Fibroblast of the aortic adventitia (primary cell): ENCODE results near the gene LILRA2. TPM values are rescaled to one million over a fixed set of nuclear protein-coding genes. Genes with fewer than 3 reads are reported as not detected.

Experiments
- DNase-seq: peaks from one replicate; pipeline ENCODE4 v3.0.0-alpha.2; 2010; ENCODE audit warnings: low read depth
- H3K4me3 ChIP-seq: 2 replicates; pipeline ENCODE4 v1.5.1; 2011; ENCODE audit warnings: low read depth, mild to moderate bottlenecking, control low read depth, low read length, moderate library complexity
- total RNA-seq: library from RNA; depleted of rRNA; stranded (reverse); fragments of >200 nt; gene quantifications from 2 replicates; pipeline ENCODE4 v1.2.3, GENCODE V29; 2012; ENCODE audit warnings: low replicate concordance
- TF ChIP-seq, protein P1 (sequence below): IDR thresholded peaks from 2 replicates; pipeline ENCODE4 v1.5.1; 2011; ENCODE audit warnings: mild to moderate bottlenecking, low read length, control low read depth, inconsistent platforms; ENCODE audit not compliant: insufficient read depth

Gene LILRA2
- total RNA-seq: not detected in 2 replicates

DNA sequence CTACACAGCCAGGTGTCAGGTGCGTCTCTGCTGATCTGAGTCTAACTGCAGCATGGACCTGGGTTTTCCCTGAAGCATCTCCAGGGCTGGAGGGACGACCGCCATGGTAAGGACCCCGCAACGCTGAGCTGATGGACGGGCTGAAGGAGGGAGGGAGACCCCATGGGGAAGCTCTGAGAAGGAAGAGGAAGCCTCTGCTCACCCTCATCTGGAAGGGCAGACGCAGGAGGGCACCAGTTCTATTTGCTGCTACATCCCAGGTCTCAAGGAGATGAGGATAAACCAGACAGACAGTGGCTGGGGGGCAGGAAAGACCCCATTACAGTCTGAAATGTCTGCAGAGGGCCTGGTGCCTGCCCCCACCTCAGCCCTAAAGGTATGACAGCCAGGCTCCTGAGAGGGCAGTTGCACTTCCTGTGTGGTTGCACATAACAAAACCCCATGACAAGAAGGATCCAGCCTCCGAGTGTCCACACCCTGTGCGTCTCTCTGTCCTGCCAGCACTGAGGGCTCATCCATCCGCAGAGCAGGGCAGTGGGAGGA is at the start of gene LILRA2:
Gene LILRA2 (plus strand): TSS at position 461 of the 543 bp plus-strand sequence. CDS start 89 bp downstream, outside the sequence.
- DNase-seq: no peak
- TF ChIP-seq, protein P1, sequence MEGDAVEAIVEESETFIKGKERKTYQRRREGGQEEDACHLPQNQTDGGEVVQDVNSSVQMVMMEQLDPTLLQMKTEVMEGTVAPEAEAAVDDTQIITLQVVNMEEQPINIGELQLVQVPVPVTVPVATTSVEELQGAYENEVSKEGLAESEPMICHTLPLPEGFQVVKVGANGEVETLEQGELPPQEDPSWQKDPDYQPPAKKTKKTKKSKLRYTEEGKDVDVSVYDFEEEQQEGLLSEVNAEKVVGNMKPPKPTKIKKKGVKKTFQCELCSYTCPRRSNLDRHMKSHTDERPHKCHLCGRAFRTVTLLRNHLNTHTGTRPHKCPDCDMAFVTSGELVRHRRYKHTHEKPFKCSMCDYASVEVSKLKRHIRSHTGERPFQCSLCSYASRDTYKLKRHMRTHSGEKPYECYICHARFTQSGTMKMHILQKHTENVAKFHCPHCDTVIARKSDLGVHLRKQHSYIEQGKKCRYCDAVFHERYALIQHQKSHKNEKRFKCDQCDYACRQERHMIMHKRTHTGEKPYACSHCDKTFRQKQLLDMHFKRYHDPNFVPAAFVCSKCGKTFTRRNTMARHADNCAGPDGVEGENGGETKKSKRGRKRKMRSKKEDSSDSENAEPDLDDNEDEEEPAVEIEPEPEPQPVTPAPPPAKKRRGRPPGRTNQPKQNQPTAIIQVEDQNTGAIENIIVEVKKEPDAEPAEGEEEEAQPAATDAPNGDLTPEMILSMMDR: no peak

DNA sequence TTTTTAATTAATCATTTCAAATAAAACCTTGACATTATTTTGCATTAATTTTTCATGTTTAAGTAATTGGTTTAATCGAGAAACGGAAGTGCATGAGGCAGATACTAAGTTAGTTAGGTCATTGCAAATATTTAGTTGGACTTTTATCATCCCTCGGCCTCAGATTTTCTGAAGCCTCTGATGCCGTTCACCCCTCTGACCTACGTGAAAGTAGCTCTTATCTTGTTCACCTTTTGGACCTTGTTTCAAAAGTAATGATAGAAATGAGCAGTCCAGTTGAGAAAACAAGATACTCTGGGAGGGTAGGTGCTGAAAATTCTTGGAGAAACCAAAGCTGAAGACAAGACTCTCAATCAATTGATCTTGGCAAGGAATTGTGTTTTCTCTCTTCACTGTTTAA is 48.0 kb upstream of the LILRA2 start:
- DNase-seq: no peak
- no peak overlapping the region for H3K4me3 ChIP-seq
- TF ChIP-seq, protein P1: no peak

More for the DNA sequence above, at the start of gene LILRA2:
- no peak within 1 kb of the TSS for H3K4me3 ChIP-seq

DNA sequence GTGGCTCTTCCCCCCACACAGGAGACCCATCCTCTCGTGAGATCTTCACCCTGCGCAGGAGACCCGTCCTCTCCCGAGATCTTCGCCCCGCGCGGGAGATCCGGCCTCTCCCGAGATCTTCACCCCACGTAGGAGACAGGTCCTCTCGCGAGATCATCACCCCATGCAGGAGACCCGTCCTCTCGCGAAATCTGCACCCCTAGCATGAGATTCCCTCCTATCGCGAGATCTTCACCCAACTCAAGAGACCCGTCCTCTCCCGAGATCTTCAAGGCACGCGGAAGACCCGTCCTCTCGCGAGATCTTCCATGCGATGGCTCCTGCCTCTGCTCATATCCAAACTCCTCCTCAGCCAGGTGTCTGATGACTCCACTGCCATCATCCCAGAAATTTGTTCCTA is 46.6 kb upstream of the LILRA2 start:
- DNase-seq: no peak
- TF ChIP-seq, protein P1: no peak
- H3K4me3 ChIP-seq: no peak overlapping the region

DNA sequence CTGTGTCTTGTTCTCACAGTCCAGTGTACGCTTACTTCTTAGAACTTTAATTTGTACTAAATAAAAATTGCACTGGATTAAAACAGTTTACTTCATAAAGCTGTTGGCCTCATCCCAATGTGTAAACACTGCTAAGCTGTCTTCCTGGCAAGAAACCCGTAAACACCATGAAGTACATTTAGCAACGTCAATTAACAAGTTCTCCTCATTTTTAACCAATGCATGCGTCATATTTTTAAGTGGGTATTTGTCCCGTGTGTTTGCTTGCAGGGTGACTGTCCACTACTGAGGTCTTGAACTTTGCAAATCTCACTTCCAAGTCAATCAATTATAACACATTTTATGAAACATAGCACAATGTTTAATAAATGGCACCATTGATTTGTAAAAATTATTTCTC is 42.7 kb upstream of the LILRA2 start:
- no peak for DNase-seq
- TF ChIP-seq, protein P1: no peak
- no peak overlapping the region for H3K4me3 ChIP-seq

DNA sequence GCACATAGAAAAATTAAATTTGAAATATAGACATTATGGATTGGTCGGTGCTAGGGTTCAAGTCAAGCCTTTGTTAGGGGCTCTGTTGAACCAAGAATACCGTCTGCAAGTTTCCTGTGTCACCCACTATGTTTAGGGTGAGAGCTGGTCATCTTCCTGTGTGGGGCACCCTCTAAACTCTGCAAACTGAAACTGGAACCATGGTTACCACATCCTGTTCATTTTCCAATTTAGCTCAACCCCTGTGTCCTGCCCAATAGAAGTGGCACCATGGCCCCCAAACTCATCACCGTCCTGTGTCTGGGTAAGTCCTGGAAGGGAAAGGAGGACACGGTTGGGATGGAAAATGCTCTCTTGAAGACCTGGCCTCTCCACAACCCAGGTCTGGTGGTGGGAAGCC is 41.1 kb upstream of the LILRA2 start:
- no peak for DNase-seq
- H3K4me3 ChIP-seq: no peak overlapping the region
- TF ChIP-seq, protein P1: no peak

DNA sequence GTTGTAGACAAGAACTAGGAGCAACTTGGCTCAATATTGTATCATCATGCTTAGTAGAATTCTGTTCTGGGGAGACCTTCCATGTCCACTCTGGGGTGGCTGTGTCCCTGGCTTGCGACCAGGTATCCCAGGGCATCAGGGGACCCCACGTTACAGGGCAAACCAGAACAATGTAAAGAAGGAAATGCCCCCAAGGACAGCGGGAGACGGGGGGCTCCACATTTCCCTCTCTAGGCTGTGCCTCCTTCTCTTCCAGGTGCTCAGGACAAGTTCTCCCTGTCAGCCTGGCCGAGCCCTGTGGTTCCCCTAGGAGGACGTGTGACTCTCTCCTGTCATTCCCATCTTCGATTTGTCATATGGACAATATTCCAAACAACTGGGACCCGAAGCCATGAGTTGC is 40.1 kb upstream of the LILRA2 start:
- H3K4me3 ChIP-seq: no peak overlapping the region
- no peak for DNase-seq
- TF ChIP-seq, protein P1: no peak

DNA sequence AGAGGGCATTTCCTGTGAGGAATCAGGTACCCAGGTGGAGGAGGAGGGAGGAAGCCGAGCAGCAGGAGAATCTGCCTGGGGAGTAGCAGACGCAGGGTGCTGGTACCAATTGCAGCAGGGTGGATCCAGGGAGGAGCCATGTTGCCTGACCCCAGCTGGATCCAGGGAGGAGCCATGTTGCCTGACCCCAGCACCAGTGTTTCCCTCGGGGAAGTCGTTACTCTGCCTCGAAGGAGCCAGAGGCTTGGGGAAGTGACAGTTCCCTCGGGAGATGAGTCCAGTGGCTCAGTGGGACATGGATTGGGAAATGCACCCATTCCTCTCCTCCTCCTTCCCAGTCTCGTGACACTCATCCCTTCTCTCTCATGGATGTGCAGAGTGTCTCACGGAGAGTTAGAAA is 39.4 kb upstream of the LILRA2 start:
- H3K4me3 ChIP-seq: no peak overlapping the region
- TF ChIP-seq, protein P1: no peak
- DNase-seq: no peak
